Activated T-cell treated with anti-CD3 and anti-CD28 coated beads for 24 hours (primary cell): ENCODE data around the gene RNU4-1.

ENCODE experiments used
- DNase-seq: peaks from one replicate; pipeline ENCODE4 v3.0.0-alpha.2; 2020; ENCODE audit warnings: low read depth

The RNU4-1 gene

GRCh38 chr12:120290609-120291305 is 2.3 kb downstream of the RNU4-1 start:
- DNase-seq = peak; percentile 4

DNA sequence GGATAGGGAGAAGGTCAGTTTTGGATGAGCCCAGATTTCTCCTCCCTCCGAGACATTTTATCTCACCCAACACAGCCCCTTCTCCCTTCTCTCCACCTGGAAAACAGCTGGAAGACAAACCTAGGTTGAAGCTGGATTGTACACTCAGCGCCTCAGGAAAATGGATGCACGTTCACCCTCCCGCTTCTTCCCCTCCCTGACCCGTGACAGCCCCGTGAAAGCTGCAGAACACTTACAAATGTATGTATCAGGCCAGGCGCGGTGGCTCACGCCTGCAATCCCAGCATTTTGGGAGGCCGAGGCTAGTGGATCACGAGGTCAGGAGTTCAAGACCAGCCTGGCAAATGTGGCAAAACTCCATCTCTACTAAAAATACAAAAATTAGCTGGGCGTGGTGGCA is 5.5 kb downstream of the RNU4-1 start:
- no peak for DNase-seq

DNA sequence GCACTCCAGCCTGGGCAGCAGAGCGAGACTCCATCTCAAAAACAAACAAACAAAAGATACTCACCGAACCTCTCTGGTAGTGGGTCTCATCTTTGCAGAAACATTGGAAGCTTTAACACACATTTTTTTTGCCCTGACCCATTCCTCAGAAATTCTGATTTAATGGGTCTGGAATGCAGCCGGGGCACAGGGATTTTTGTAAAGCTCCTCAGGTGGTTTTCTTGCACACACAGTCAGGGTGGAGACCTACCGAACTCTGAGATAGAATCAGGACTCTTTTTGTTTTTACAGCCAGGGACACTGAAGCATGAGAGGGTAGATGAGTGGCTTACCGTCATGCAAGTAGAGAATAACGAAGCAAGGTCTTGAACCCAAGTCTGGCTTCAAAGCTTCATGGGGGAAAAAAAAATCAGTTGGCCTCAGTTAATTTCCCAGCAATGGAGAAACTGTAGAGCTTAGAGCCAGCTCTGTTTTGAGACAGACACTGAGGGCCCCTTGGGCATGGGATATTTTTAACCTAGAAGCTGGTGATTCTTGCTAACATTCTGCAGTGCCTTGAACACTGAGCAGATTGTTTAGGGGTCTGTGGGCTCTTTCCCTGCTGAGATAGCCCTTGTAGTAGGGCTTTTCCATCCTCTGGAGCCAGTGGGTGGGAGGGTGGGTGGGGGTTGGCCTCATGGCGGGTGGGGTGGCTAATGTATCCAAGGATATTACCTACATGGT is 6.1 kb downstream of the RNU4-1 start:
- DNase-seq = no peak

GRCh38 chr12:120284381-120284780 is 8.7 kb downstream of the RNU4-1 start:
- DNase-seq = no peak

DNA sequence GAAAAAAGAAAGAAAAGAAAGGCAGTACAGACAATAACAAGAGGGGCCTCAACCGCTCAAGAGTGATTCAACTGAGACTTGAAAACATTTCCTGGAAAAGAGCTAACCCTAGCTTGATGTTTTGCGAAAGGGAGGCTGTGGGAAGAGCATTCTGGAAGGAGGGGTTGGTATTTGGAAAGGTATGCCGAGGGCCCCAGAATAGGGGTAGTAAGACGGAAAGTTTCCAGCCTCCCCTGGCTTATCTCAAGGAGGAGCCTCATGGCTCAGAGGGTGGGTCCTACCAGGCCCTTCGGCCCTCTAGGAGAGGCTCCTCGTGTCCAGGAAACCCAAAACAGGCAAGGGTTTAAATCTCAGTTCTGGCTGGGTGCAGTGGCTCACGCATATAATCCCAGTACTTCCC is 9.7 kb downstream of the RNU4-1 start:
- DNase-seq = no peak

- no peak for DNase-seq
Observed at GRCh38 chr12:120278137-120279069, 14.6 kb downstream of the RNU4-1 start.

DNA sequence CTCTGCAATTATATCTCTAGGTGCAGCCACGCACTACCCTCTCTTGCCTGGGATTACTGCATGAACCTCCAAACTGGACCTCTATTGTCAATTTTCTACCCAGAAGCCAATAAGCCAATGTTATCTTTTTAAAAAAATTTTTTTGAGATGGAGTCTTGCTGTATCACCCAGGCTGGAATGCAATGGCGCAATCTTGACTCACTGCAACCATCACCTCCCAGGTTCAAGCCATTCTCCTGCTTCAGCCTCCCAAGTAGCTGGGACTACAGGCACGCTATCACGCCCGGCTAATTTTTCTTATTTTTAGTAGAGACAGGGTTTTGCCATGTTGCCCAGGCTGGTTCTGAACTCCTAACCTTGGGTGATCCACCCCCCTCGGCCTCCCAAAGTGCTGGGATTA is 16.3 kb downstream of the RNU4-1 start:
- no peak for DNase-seq

DNA sequence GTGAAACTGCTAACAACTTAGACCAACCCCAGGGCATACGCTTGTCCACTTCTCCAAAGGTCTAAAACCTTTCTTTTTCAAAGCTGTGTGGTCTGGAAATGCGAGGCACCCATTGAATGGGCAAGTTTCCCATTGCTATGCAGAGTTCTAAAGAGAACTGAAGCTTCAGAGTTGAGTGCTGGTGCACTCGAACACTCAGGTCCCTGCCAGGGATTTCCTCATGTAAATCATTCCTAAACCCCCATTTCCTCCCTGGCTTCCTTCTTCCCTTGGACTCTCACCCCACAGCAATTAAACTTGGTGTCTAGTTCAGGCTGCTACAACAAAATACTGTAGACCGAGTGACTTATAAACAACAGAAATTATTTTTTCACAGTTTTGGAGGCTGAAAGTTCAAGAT is 25.3 kb downstream of the RNU4-1 start:
- DNase-seq = no peak

DNA sequence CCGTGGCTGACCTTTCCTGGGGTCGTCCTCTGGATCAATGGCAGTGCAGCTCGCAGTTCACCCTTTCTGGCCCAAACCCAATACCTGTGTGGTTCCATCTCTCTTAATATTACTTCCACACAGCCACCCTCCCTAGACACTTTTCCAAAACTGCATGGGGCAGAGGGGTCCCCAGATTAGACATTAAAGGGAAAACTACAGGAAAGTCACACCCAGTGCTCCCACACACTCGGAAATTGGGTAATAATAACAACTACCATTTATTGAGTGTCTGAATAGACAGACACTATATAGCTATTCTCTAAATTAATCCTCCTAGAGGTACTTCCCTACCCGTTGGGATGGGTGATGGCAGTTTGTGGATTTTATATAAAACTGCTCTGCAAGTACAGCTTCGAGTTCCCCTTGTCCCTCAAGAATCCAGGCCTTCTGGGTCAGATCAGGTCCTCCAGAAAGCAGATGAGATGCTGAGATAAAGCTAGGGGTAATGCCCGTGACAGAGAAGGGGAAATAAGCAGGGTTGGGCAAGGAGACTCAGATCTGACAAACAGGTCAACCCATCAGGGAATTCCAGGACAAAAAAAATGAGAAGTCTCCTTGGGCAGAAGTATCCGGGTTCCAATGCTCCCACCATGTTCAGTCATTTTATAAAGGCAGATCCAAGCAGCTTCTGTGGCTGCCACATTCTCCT is 26.7 kb downstream of the RNU4-1 start:
- no peak for DNase-seq

GRCh38 chr12:120265473-120266179 is 27.4 kb downstream of the RNU4-1 start, which contains the start of gene PXN:
TSS of gene PXN (minus strand) at chr12:120265730. CDS start at chr12:120265629, 101 bp downstream.
- DNase-seq = peak; percentile 85

DNA sequence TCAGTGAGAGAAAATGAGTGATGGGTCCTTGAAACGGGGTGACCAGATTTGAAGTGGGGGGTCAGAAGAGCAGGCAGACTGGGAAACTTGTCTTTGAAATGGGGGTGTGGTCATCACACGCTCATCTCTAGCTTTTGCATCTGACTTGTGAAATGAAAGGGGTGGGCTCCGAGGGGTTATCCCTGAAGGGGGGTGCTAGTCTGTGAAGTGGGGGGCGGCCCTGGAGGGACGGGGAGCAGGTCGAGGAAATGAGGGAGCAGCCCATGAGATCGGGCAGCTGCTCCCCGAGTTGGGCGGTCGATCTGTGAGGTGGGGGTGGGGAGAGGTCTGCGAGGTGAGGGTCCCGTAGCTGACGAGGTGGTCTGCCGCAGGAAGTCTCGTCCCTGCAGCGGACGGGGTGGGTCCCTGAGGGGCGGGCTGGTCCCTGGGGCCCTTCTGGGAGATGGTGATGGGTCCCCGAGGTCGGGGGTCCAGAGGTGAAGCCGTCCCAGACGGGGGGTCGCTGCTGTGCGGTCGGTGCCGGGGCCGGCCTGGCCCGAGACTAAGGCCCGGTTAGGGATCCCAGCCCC is 28.0 kb downstream of the RNU4-1 start:
- no peak for DNase-seq

DNA sequence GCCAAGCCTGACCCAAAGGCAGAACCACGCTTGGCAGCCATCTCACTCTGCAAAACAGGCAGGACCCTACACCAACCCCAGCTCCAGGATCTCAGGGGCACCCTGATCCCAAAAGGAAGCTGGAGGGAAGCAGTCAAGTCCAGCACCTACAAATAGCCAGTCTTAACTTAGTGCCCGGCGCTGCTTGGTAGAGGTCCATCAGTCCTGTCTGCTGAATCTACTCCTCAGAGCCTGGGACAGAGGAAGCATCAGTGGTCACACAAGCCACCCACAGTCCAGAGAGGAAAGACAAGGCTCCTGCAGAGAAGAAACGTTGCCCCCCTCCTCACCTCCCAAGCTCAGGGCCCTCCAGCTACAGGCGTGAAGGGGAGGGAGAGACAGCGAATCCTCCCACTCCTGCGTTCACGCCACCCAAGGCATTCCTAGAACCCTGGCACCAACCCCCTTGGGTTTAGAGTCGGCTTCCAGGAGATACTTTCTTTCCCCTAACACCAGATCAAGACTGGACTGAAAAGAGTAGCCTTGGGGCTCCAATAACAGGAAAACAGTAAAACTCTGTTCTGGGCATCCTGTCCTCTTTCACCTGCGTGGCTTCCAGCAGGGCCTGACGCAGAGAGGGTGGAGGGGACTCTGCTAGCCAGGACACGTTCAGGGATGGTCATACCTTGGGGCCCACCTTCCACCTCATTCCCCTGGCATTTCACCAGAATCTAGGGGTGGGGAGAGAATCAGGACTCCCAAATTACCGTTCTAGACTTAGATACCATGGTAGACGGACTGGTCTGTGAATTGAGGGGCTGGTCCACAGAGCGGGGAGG is 28.7 kb downstream of the RNU4-1 start:
- DNase-seq = no peak

GRCh38 chr12:120263748-120264085 is 29.3 kb downstream of the RNU4-1 start:
- no peak for DNase-seq

GRCh38 chr12:120262852-120263747 is 29.9 kb downstream of the RNU4-1 start:
- DNase-seq = no peak

- DNase-seq = no peak
Observed at GRCh38 chr12:120261951-120262851, 30.8 kb downstream of the RNU4-1 start.

DNA sequence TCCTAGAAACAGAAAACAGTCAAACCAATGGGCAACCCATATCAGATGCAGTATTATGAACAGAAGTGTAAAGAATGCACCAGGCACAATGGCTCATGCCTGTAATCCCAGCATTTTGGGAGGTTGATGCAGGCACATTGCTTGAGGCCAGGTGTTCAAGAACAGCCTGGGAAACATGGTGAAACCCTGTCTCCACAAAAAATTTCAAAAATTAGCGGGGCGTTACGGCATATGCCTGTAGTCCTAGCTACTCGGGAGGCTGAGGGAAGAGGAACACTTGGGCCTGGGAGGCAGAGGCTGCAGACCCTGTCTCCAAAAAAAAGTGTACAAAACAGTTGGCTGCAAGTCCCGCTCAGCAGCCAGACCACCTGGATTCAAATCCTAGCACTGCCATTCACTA is 32.4 kb downstream of the RNU4-1 start:
- DNase-seq = no peak

DNA sequence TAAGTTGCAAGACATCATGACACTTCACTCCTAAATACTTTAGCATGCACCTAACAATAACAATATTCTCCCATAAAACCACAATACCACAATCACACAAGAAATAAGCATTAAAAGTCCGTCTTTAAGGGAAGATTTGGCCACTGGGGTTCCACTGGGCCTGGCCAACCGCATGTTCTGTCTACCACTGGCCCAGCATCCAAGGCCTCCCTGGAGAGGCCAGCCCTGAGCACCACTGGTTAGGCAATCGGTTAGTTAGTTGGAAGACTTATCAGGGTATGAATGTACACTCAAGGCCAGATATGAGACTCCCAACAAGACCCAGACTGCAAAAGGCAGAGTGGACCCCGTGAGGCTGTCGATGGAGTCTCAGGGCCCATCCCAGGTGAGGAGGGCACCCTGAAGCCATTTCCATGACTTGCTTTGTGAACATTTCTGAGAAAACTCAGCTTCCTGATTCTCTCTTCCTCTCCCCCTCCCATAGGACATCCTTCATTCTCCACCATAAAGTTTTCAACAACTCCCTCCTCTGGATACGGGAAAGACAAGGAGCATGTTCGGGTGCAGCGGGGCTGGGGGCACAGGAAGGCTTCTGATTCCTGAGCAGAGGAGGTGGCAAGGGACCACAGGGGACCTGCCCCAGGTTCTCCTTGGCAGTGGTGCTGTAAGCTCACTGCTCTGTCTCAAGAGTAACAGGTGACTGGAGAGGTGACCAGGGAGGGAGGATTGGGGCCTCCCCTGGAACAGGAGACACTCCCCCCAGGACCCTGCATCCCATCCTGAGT is 33.4 kb downstream of the RNU4-1 start:
- no peak for DNase-seq
